OCI-LY7 (cell line): Measurements from ENCODE around the gene FGF1. TPM values are rescaled to one million over a fixed set of nuclear protein-coding genes. Genes with fewer than 3 reads are reported as not detected.

Source experiments
- Bru-seq: library from RNA; stranded (reverse); fragments of 400-500 nt; gene quantifications from one replicate; lab custom pipeline; 2021; lab: Mats Ljungman, UMichigan
- BruChase-seq, 2 experiments: library from RNA; stranded (reverse); fragments of 400-500 nt; gene quantifications; one replicate each; lab custom pipeline; 2021; lab: Mats Ljungman, UMichigan
- BruUV-seq: library from RNA; stranded (reverse); fragments of 400-500 nt; replicated peaks from 2 replicates; lab custom pipeline; 2021; lab: Mats Ljungman, UMichigan
- CTCF ChIA-PET: fragments of 300-600 bp; sonication (Branson Sonifier 250); formaldehyde crosslinking; loops from one replicate; lab custom pipeline; 2022; ENCODE audit warnings: antibody characterized with exemption; ENCODE audit not compliant: unreplicated experiment; lab: Charles Lee
- POLR2A ChIA-PET: fragments of 300-600 bp; sonication (Branson Sonifier 250); formaldehyde crosslinking; loops from one replicate; lab custom pipeline; 2022; ENCODE audit warnings: antibody characterized with exemption; lab: Charles Lee
- DNase-seq: peaks from one replicate; pipeline ENCODE4 v3.0.0-alpha.2; 2015; ENCODE audit warnings: low spot score
- H2AFZ ChIP-seq: fragments of 200-600 bp; sonication (generic), shearing (Covaris generic); 2 replicates; pipeline ENCODE4 v1.6.1; 2014; ENCODE audit warnings: mild to moderate bottlenecking, antibody characterized with exemption, low read length, moderate library complexity
- H3K27ac ChIP-seq: fragments of 200-600 bp; sonication (generic); 2 replicates; pipeline ENCODE4 v1.5.1; 2014; ENCODE audit warnings: mixed run types, low read depth, mild to moderate bottlenecking, moderate library complexity, low read length, inconsistent platforms; ENCODE audit not compliant: poor library complexity, severe bottlenecking
- H3K36me3 ChIP-seq: fragments of 200-600 bp; sonication (generic); 2 replicates; pipeline ENCODE4 v1.6.1; 2014; ENCODE audit warnings: mild to moderate bottlenecking, antibody characterized with exemption, low read length, moderate library complexity, mixed read lengths; ENCODE audit not compliant: insufficient read depth
- H3K4me1 ChIP-seq: fragments of 200-600 bp; sonication (generic); 2 replicates; pipeline ENCODE4 v1.5.1; 2014; ENCODE audit warnings: mild to moderate bottlenecking, low read length; ENCODE audit not compliant: insufficient read depth, poor library complexity, severe bottlenecking
- H3K4me2 ChIP-seq: fragments of 200-600 bp; sonication (generic); 2 replicates; pipeline ENCODE4 v1.6.1; 2014; ENCODE audit warnings: mild to moderate bottlenecking, low read length
- H3K4me3 ChIP-seq: fragments of 200-600 bp; sonication (generic); 2 replicates; pipeline ENCODE4 v1.5.1; 2014; ENCODE audit warnings: mild to moderate bottlenecking, low read depth, low read length; ENCODE audit not compliant: poor library complexity, severe bottlenecking
- H3K79me2 ChIP-seq: fragments of 200-600 bp; sonication (generic); 2 replicates; pipeline ENCODE4 v1.6.1; 2016; ENCODE audit warnings: low read depth, mild to moderate bottlenecking, low read length, moderate library complexity, mixed read lengths; ENCODE audit not compliant: insufficient read depth
- H3K9me2 ChIP-seq: fragments of 200-600 bp; sonication (generic); 2 replicates; pipeline ENCODE4 v1.6.1; 2016; ENCODE audit warnings: mild to moderate bottlenecking, low read length, mixed read lengths; ENCODE audit not compliant: insufficient read depth
- H3K9me3 ChIP-seq: fragments of 200-600 bp; sonication (generic); 2 replicates; pipeline ENCODE4 v1.6.1; 2014; ENCODE audit warnings: mild to moderate bottlenecking, mixed run types, low read length, mixed read lengths
- H4K20me1 ChIP-seq: fragments of 200-600 bp; sonication (generic); 2 replicates; pipeline ENCODE4 v1.6.1; 2014; ENCODE audit warnings: mild to moderate bottlenecking, antibody characterized with exemption, low read length, moderate library complexity, mixed read lengths; ENCODE audit not compliant: insufficient read depth
- CTCF ChIP-seq: fragments of 200-600 bp; sonication (generic); conservative IDR thresholded peaks from 2 replicates; pipeline ENCODE4 v1.5.1; 2014; ENCODE audit warnings: mild to moderate bottlenecking, antibody characterized with exemption, low read length, moderate library complexity, mixed read lengths
- EZH2phosphoT487 ChIP-seq: fragments of 200-600 bp; sonication (generic); IDR thresholded peaks from 2 replicates; pipeline ENCODE4 v1.6.1; 2018; ENCODE audit warnings: low read depth, borderline replicate concordance, mild to moderate bottlenecking, mixed run types, antibody characterized with exemption, low read length, moderate library complexity, mixed read lengths
- intact Hi-C: fragments of 100-400 bp; cut with micrococcal nuclease; formaldehyde crosslinking; loops from one replicate; pipeline ENCODE4 v1.10.0; 2022; ENCODE audit not compliant: unreplicated experiment
- long read RNA-seq: library from polyadenylated mRNA; stranded (forward); transcript quantifications from one replicate; pipeline ENCODE4 v2.0.0, GENCODE V29; 2022
- total RNA-seq, 2 experiments: library from RNA; depleted of rRNA in 1 of 2; stranded (reverse); fragments of >200 nt in 1 of 2; shearing (Covaris generic) in 1 of 2; gene quantifications; 2 replicates each; pipeline ENCODE4 v1.2.3, GENCODE V29; 2014 to 2022

The FGF1 gene
- total RNA-seq (2014; rRNA removed; shearing (Covaris generic)) (not detected in 2 replicates), total RNA-seq (2022) (not detected in 2 replicates), Bru-seq, nascent RNA (not detected), BruChase-seq, experiment 1, labeled RNA remaining after a 6-hour chase (not detected), BruChase-seq, experiment 2, labeled RNA remaining after a 2-hour chase (not detected)
- long read RNA-seq, result 0 reads

- no peak within 1 kb of the TSS for H3K4me2 ChIP-seq
- intact Hi-C loops, result no loop called here
- ChIA-PET POLR2A (interaction anchor here (0.6 to 0.7 kb wide), 2 partner anchors 1111 to 1485 kb away, joined by 3 read pairs; no protein-coding TSS in a partner anchor), CTCF (no interaction called here)
- H3K9me2 ChIP-seq, result no peaks in the 10 kb centered on the region
- no peaks in the 10 kb centered on the region for H3K79me2 ChIP-seq
- no peak for DNase-seq
- H4K20me1 ChIP-seq, result no peaks in the 10 kb centered on the region
- no peak for TF ChIP-seq EZH2phosphoT487
- no peak for TF ChIP-seq CTCF
- no peak within 1 kb of the TSS for H3K27ac ChIP-seq
- H3K36me3 ChIP-seq, result no peaks in the 10 kb centered on the region
- BruUV-seq, result no TSS peak
- H3K9me3 ChIP-seq, result no peaks in the 10 kb centered on the region
- H3K4me1 ChIP-seq, result no peaks in the 10 kb centered on the region
- H2AFZ ChIP-seq, result no peak within 1 kb of the TSS
- H3K4me3 ChIP-seq, result no peak within 1 kb of the TSS
Measured at GRCh38 chr5:142685418-142686209, at the start of gene FGF1. Gene FGF1 (minus strand): TSS chr5:142686090. CDS start chr5:142614127, 71,963 bp downstream.

GRCh38 chr5:142727735-142728047 lies 41.8 kb upstream of the FGF1 start:
- POLR2A ChIA-PET, result interaction anchor here (0.6 kb wide), 1 partner anchor 572 kb away, joined by 3 read pairs; no protein-coding TSS in a partner anchor
- H3K4me3 ChIP-seq, result no peak overlapping the region
- no peaks in the 10 kb centered on the region for H3K4me1 ChIP-seq
- CTCF ChIA-PET, result interaction anchor here (0.5 to 0.6 kb wide), 2 partner anchors 9 to 355 kb away, joined by 4 read pairs; no protein-coding TSS in a partner anchor
- no peaks in the 10 kb centered on the region for H3K36me3 ChIP-seq
- no peak overlapping the region for H3K27ac ChIP-seq
- DNase-seq, result no peak
- H3K4me2 ChIP-seq, result no peak overlapping the region
- H3K79me2 ChIP-seq, result no peaks in the 10 kb centered on the region
- no peak for TF ChIP-seq CTCF
- TF ChIP-seq EZH2phosphoT487, result no peak
- intact Hi-C loops, result no loop called here
- H4K20me1 ChIP-seq, result no peaks in the 10 kb centered on the region
- no peak overlapping the region for H2AFZ ChIP-seq
- no peaks in the 10 kb centered on the region for H3K9me2 ChIP-seq
- H3K9me3 ChIP-seq, result no peaks in the 10 kb centered on the region
- no TSS peak for BruUV-seq
